Stimulated activated CD4-positive, alpha-beta T cell treated with anti-CD3 and anti-CD28 coated beads, Interleukin-12 subunit alpha, Interleukin-12 subunit beta, amount 100 ng/mL, for 24 hours (primary cell): ENCODE measurements around the gene NME3.
A peak's percentile ranks its signal among the peaks of the same experiment; 100 is the strongest.

Source experiments
- DNase-seq, 2 experiments: peaks; one replicate each; pipeline ENCODE4 v3.0.0-alpha.2; 2020; ENCODE audit warnings: low read depth in 2 of 2

The NME3 gene

GRCh38 chr16:1726661-1727502, 44.5 kb downstream of the NME3 start:
- DNase-seq: no peak

GRCh38 chr16:1724491-1724890, 46.9 kb downstream of the NME3 start:
- DNase-seq: no peak

- DNase-seq: peak in 1 of 2 experiments; percentile 28
Observed at GRCh38 chr16:1723450-1724147, 47.7 kb downstream of the NME3 start.

GRCh38 chr16:1721372-1721771, 50.0 kb downstream of the NME3 start:
- no peak for DNase-seq
